ENCODE results near the gene CAMK2G. TPM values are rescaled to one million over a fixed set of nuclear protein-coding genes. Genes with fewer than 3 reads are reported as not detected.

The CAMK2G gene
- polyA plus RNA-seq, 3 donors, result 1.7 to 60.7 (median 3.0) TPM

- H4K20me1 ChIP-seq (ENCODE audit: insufficient read depth, low read length), result peaks cover 35% of the 10 kb centered on the region
- H3K9me3 ChIP-seq (replicated peaks in 1 of 2; ENCODE audit: control insufficient read depth in 1 of 2, insufficient read depth in 1 of 2, low read length in 2 of 2), result no peaks in the 10 kb centered on the region
These were observed 10.1 kb downstream of the CAMK2G start for GRCh38 chr10:73864229-73864628.

GRCh38 chr10:73863039-73863817 lies 11.1 kb downstream of the CAMK2G start:
- Histone ChIP-seq H3K27me3 (ENCODE audit: control insufficient read depth in 2 of 2, insufficient read depth in 2 of 2, low read length in 2 of 2) (no peaks in the 10 kb centered on the region), H3K27ac (ENCODE audit: low read depth in 1 of 2, low read length in 2 of 2) (peak overlapping the region in 1 of 2 donors; percentile 68), H3K9me3 (replicated peaks in 1 of 2; ENCODE audit: control insufficient read depth in 1 of 2, insufficient read depth in 1 of 2, low read length in 2 of 2) (no peaks in the 10 kb centered on the region), H4K20me1 (ENCODE audit: insufficient read depth, low read length) (peaks cover 41% of the 10 kb centered on the region), H3K4me2 (replicated peaks; ENCODE audit: extremely low read depth, low read length, poor library complexity, severe bottlenecking) (no peak overlapping the region), H3K79me2 (ENCODE audit: insufficient read depth, low read length) (peaks cover 84% of the 10 kb centered on the region), H3K4me3 (replicated peaks in 1 of 3; ENCODE audit: low read depth in 2 of 3, low read length in 3 of 3) (no peak overlapping the region), H3K9ac (ENCODE audit: insufficient read depth, low read length, poor library complexity, severe bottlenecking) (no peak overlapping the region), H2AFZ (ENCODE audit: insufficient read depth, low read depth, low read length, poor library complexity, severe bottlenecking) (no peak overlapping the region), H3K36me3 (replicated peaks in 1 of 2; ENCODE audit: control insufficient read depth in 1 of 2, insufficient read depth in 2 of 2, low read length in 2 of 2) (peaks cover 20 to 39% of the 10 kb centered on the region in 2 donors), H3K4me1 (ENCODE audit: control insufficient read depth in 1 of 2, insufficient read depth in 2 of 2, low read length in 2 of 2) (peaks cover 65 to 73% of the 10 kb centered on the region in 2 donors)
- Mint-ChIP-seq H3K9me3 (no peaks in the 10 kb centered on the region), H3K27ac (peak overlapping the region in 6 of 7 donors; percentile 44 to 79 (median 62)), H3K4me1 (peaks cover 76% of the 10 kb centered on the region), H3K27me3 (ENCODE audit: low read depth in 3 of 3) (no peaks in the 10 kb centered on the region), H3K36me3 (peaks cover 30 to 71% of the 10 kb centered on the region in 2 donors), H3K4me3 (no peak overlapping the region)
- WGBS (ENCODE audit: insufficient coverage), result 78% methylated on average over 1 of the region's 5 CpGs
- intact Hi-C loops (cut with micrococcal nuclease), result no loop called here
- no peak for TF ChIP-seq CTCF (IDR thresholded peaks at IDR 0.05)
- no peak for DNase-seq

More at GRCh38 chr10:73864229-73864628, 10.1 kb downstream of the CAMK2G start:
- peak overlapping the region; percentile 11 to 68 for H3K27ac ChIP-seq (ENCODE audit: low read depth in 1 of 2, low read length in 2 of 2)
- no peak overlapping the region for H3K4me3 ChIP-seq (replicated peaks in 1 of 3; ENCODE audit: low read depth in 2 of 3, low read length in 3 of 3)
- H3K9me3 Mint-ChIP-seq, result no peaks in the 10 kb centered on the region
- TF ChIP-seq CTCF (IDR thresholded peaks at IDR 0.05), result no peak
- DNase-seq, result no peak
- no peaks in the 10 kb centered on the region for H3K27me3 ChIP-seq (ENCODE audit: control insufficient read depth in 2 of 2, insufficient read depth in 2 of 2, low read length in 2 of 2)
- peaks cover 74% of the 10 kb centered on the region for H3K4me1 Mint-ChIP-seq
- no peak overlapping the region for H3K9ac ChIP-seq (ENCODE audit: insufficient read depth, low read length, poor library complexity, severe bottlenecking)
- intact Hi-C loops (cut with micrococcal nuclease), result no loop called here
- no peak overlapping the region for H3K4me3 Mint-ChIP-seq
- no peaks in the 10 kb centered on the region for H3K27me3 Mint-ChIP-seq (ENCODE audit: low read depth in 3 of 3)
- H3K36me3 ChIP-seq (replicated peaks in 1 of 2; ENCODE audit: control insufficient read depth in 1 of 2, insufficient read depth in 2 of 2, low read length in 2 of 2), result peaks cover 19 to 38% of the 10 kb centered on the region in 2 donors
- H3K36me3 Mint-ChIP-seq, result peaks cover 26 to 70% of the 10 kb centered on the region in 2 donors
- H3K79me2 ChIP-seq (ENCODE audit: insufficient read depth, low read length), result peaks cover 84% of the 10 kb centered on the region
- peak overlapping the region in 6 of 7 donors; percentile 43 to 95 (median 66) for H3K27ac Mint-ChIP-seq
- 92% methylated on average over 3 of the region's 4 CpGs for WGBS (ENCODE audit: insufficient coverage)
- peaks cover 67 to 76% of the 10 kb centered on the region in 2 donors for H3K4me1 ChIP-seq (ENCODE audit: control insufficient read depth in 1 of 2, insufficient read depth in 2 of 2, low read length in 2 of 2)
- H3K4me2 ChIP-seq (replicated peaks; ENCODE audit: extremely low read depth, low read length, poor library complexity, severe bottlenecking), result no peak overlapping the region
- no peak overlapping the region for H2AFZ ChIP-seq (ENCODE audit: insufficient read depth, low read depth, low read length, poor library complexity, severe bottlenecking)
